ENCODE results near the gene SLC44A3. TPM values are rescaled to one million over a fixed set of nuclear protein-coding genes. Genes with fewer than 3 reads are reported as not detected.
A peak's percentile ranks its signal among the peaks of the same experiment; 100 is the strongest.
"Not testable (repeated sequence)": the region's sequence is repeated elsewhere in the genome, so short reads cannot be mapped to it uniquely, and the experiment has no call there.

SLC44A3 gene
- total RNA-seq, 2 donors from 2014 or later, result 17.8 to 32.9 TPM

DNA sequence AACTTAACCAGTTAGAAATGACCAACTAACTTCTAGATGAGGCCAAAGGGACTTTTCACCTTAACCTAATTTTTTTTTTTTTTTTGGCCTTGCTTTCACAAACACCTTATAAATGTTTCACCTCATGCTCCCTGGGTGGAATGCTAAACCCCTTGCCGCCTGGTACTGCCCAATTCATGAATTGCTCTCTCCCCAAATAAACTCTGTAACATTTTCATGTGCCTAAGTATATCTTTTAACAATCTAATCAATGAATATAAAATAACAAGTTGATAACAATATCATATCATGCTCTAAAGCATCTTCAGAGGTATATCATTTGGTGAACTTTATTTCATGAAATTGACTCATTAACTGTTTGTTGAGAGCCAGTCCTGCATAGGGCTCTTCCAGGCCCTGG lies 117.7 kb downstream of the SLC44A3 start:
- DNase-seq (no peak), ATAC-seq (no peak)
- Histone ChIP-seq H3K4me3 (no peak overlapping the region), H3K27ac (no peak overlapping the region), H3K9me3 (no peaks in the 10 kb centered on the region), H3K36me3 (replicated peaks in 1 of 2; ENCODE audit: insufficient read depth in 1 of 2, low read depth in 2 of 2) (no peaks in the 10 kb centered on the region), H3K27me3 (no peaks in the 10 kb centered on the region), H3K4me1 (peaks cover 17% of the 10 kb centered on the region)
- TF ChIP-seq POLR2A (IDR thresholded peaks at IDR 0.05), result no peak
- TF ChIP-seq, protein P1, sequence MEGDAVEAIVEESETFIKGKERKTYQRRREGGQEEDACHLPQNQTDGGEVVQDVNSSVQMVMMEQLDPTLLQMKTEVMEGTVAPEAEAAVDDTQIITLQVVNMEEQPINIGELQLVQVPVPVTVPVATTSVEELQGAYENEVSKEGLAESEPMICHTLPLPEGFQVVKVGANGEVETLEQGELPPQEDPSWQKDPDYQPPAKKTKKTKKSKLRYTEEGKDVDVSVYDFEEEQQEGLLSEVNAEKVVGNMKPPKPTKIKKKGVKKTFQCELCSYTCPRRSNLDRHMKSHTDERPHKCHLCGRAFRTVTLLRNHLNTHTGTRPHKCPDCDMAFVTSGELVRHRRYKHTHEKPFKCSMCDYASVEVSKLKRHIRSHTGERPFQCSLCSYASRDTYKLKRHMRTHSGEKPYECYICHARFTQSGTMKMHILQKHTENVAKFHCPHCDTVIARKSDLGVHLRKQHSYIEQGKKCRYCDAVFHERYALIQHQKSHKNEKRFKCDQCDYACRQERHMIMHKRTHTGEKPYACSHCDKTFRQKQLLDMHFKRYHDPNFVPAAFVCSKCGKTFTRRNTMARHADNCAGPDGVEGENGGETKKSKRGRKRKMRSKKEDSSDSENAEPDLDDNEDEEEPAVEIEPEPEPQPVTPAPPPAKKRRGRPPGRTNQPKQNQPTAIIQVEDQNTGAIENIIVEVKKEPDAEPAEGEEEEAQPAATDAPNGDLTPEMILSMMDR (IDR thresholded peaks at IDR 0.05), result no peak
- intact Hi-C loops (cut with DNase I), result loop anchor here (10.0 kb wide), 1 partner anchor 97 kb away; no protein-coding TSS in a partner anchor
- 54 to 90% methylated on average over 1 of the region's 1 CpG for WGBS, 2 donors

GRCh38 chr1:94940738-94941137 lies 120.6 kb downstream of the SLC44A3 start:
- Histone ChIP-seq H3K4me3 (no peak overlapping the region), H3K27ac (no peak overlapping the region), H3K27me3 (no peaks in the 10 kb centered on the region), H3K4me1 (peaks cover 23% of the 10 kb centered on the region), H3K36me3 (replicated peaks in 1 of 2; ENCODE audit: insufficient read depth in 1 of 2, low read depth in 2 of 2) (no peaks in the 10 kb centered on the region), H3K9me3 (no peaks in the 10 kb centered on the region)
- no peak for ATAC-seq
- intact Hi-C loops (cut with DNase I), result no loop called here
- TF ChIP-seq, protein P1 (IDR thresholded peaks at IDR 0.05), result no peak
- no peak for TF ChIP-seq POLR2A (IDR thresholded peaks at IDR 0.05)
- 91 to 93% methylated on average over 3 of the region's 3 CpGs for WGBS, 2 donors
- no peak for DNase-seq

DNA sequence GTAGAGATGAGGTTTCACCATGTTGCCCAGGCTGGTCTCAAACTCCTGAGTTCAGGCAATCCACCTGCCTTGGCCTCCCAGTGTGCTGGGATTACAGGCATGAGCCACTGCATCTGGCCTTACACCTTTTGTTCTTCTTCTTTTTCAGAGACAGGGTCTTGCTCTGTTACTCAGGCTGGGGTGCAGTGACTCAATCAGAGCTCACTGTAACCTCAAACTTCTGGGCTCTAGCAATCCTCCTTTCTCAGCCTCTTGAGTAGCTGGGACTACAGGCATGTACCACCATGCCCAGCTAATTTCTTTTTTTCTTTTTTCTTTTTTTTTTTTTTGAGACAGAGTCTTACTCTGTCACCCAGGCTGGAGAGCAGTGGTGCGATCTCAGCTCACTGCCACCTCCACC lies 121.3 kb downstream of the SLC44A3 start:
- Histone ChIP-seq H3K27ac (peak overlapping the region in 3 of 4 donors; percentile 32 to 66 (median 60)), H3K4me1 (peaks cover 23% of the 10 kb centered on the region)
- 95 to 100% methylated on average over 1 of the region's 1 CpG for WGBS, 2 donors
- H3K4me3 ChIP-seq; intact Hi-C loops (cut with DNase I); H3K27me3 ChIP-seq; H3K9me3 ChIP-seq; DNase-seq; H3K36me3 ChIP-seq (replicated peaks in 1 of 2; ENCODE audit: insufficient read depth in 1 of 2, low read depth in 2 of 2); ATAC-seq: not testable (repeated sequence)

DNA sequence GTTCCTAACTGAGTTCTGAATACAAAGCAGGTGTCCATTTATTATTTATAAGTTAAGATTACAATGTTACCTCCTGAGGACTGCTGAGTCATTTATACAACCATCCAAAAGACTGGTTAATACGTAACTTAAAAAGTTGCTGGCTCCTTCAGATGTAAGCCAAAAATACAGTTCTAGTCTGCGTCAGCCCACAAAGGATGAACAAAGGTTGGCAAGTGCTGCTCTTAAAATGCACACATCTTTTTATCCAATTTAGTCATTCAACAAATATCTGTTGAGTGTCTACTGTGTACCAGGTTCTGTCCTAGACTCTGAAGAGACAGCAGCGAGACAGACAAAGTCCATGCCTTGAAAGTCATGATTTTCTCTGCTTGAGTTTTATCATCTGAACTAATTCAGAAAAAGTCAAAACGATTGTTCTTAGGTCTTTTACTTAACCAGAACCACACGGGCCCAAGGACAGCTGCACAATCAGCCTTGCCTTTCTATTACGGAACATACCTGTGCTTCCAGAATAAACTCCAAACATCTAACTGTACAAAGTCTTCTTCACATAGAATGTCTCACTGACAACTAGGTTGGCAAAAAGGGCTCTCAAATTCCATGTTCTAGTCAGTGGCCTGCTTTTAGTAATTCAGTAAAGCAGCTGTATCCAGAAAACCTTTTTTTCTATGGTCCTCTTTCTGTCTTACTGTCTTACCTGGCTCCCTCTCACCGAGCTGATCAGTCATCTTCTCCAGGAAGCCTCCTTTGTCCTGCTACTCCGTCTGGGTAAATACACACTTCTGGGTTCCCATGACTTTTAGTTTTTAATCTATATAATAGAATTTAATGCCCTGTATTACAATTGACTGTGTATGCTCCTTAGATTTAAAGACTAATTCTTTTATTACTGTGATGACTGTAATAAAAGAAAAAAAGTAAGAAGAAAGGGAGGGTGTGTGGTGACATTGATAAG lies 122.3 kb downstream of the SLC44A3 start:
- H3K4me1 ChIP-seq, result peaks cover 29% of the 10 kb centered on the region
- ATAC-seq (peak; percentile 97), DNase-seq (peak in 2 of 4 donors; percentile 25 to 49)
- H3K9me3 ChIP-seq, result no peaks in the 10 kb centered on the region
- H3K4me3 ChIP-seq, result no peak overlapping the region
- H3K36me3 ChIP-seq (replicated peaks in 1 of 2; ENCODE audit: insufficient read depth in 1 of 2, low read depth in 2 of 2), result no peaks in the 10 kb centered on the region
- TF ChIP-seq POLR2A (IDR thresholded peaks at IDR 0.05), result no peak
- TF ChIP-seq, protein P1 (IDR thresholded peaks at IDR 0.05), result no peak
- no peaks in the 10 kb centered on the region for H3K27me3 ChIP-seq
- peak overlapping the region; percentile 21 to 66 (median 46) for H3K27ac ChIP-seq
- intact Hi-C loops (cut with DNase I), result no loop called here
- WGBS, 2 donors, result 26 to 27% methylated on average over 8 of the region's 8 CpGs

Other genes starting within 250 kb of the SLC44A3 start
- 10 to 100 TPM; 79.4 to 83.1 TPM for gene CNN3, start 106.8 kb downstream of the SLC44A3 start, total RNA-seq

All from body of pancreas (tissue), 4 donors.